Panc1 (cell line): ENCODE data around the gene SHC3. TPM values are rescaled to one million over a fixed set of nuclear protein-coding genes. Genes with fewer than 3 reads are reported as not detected.

Experiments
- ATAC-seq: fragments of 200-7000 bp; cut with Tn5 transposase; 2 replicates; pipeline ENCODE4 v1.9.1; 2020; ENCODE audit warnings: mild to moderate bottlenecking, moderate library complexity
- BruUV-seq: library from RNA; stranded (reverse); fragments of 400-500 nt; replicated peaks from 2 replicates; lab custom pipeline; 2021; lab: Mats Ljungman, UMichigan
- CTCF ChIA-PET: fragments of 300-600 bp; sonication (Branson Sonifier 250); formaldehyde crosslinking; loops from one replicate; lab custom pipeline; 2022; ENCODE audit warnings: antibody characterized with exemption; lab: Charles Lee
- POLR2A ChIA-PET: fragments of 300-600 bp; sonication (Branson Sonifier 250); formaldehyde crosslinking; loops from one replicate; lab custom pipeline; 2022; ENCODE audit warnings: antibody characterized with exemption; lab: Charles Lee
- DNase-seq: peaks from one replicate; pipeline ENCODE4 v3.0.0-alpha.2; 2010; ENCODE audit warnings: low read depth, low spot score
- H3K27ac ChIP-seq: 2 replicates; pipeline ENCODE4 v1.5.1; 2011; ENCODE audit warnings: mild to moderate bottlenecking, low read length, inconsistent platforms
- H3K27me3 ChIP-seq: fragments of 200-500 bp; sonication (Bioruptor generic); 2 replicates; pipeline ENCODE4 v1.6.0; 2014; ENCODE audit warnings: low read length, inconsistent platforms; ENCODE audit not compliant: control insufficient read depth, insufficient read depth
- H3K36me3 ChIP-seq: fragments of 200-500 bp; sonication (Bioruptor generic); 2 replicates; pipeline ENCODE4 v1.5.1; 2014; ENCODE audit warnings: inconsistent platforms, mild to moderate bottlenecking, low read length, moderate library complexity; ENCODE audit not compliant: control insufficient read depth, insufficient read depth
- H3K4me1 ChIP-seq: 2 replicates; pipeline ENCODE4 v1.5.1; 2011; ENCODE audit warnings: inconsistent platforms, mild to moderate bottlenecking, low read length, moderate library complexity; ENCODE audit not compliant: control insufficient read depth, insufficient read depth
- H3K4me3 ChIP-seq, 2 experiments: 2 replicates each; pipeline ENCODE4 v1.5.1; 2011 to 2012; ENCODE audit warnings: low read depth in 2 of 2, low read length in 2 of 2, mild to moderate bottlenecking in 2 of 2, inconsistent platforms in 1 of 2, moderate library complexity in 1 of 2
- H3K9me3 ChIP-seq: fragments of 200-500 bp; sonication (Bioruptor generic); 2 replicates; pipeline ENCODE4 v1.5.1; 2014; ENCODE audit warnings: low read depth, mild to moderate bottlenecking, inconsistent platforms, low read length, moderate library complexity; ENCODE audit not compliant: control insufficient read depth, insufficient read depth
- POLR2AphosphoS5 ChIP-seq: IDR thresholded peaks from 2 replicates; pipeline ENCODE4 v1.6.1; 2012; ENCODE audit warnings: mild to moderate bottlenecking, low read depth, low read length, moderate library complexity
- SIN3A ChIP-seq: IDR thresholded peaks from 2 replicates; pipeline ENCODE4 v1.6.1; 2012; ENCODE audit warnings: low read depth, mild to moderate bottlenecking, low read length, moderate library complexity, borderline replicate concordance; ENCODE audit not compliant: insufficient read depth
- TCF7L2 ChIP-seq: IDR thresholded peaks from 2 replicates; pipeline ENCODE4 v1.6.1; 2011; ENCODE audit warnings: mild to moderate bottlenecking, low read depth, low read length, inconsistent platforms
- in situ Hi-C: cut with HindIII; loops from 2 replicates; pipeline ENCODE4 v1.10.0; 2016; ENCODE audit warnings: low sequenced_read_pairs, low pct_unique_long_range_greater_than_20kb
- intact Hi-C: fragments of 100-400 bp; cut with micrococcal nuclease; formaldehyde crosslinking; loops from one replicate; pipeline ENCODE4 v1.10.0; 2022; ENCODE audit not compliant: unreplicated experiment
- total RNA-seq: library from RNA; stranded (reverse); gene quantifications from one replicate; pipeline ENCODE4 v1.2.1, GENCODE V29; 2021; ENCODE audit not compliant: unreplicated experiment
- TF ChIP-seq, protein P1 (sequence below), 2 experiments: IDR thresholded peaks; 2 replicates each; pipeline ENCODE4 v1.6.1; 2011 to 2012; ENCODE audit warnings: low read depth in 2 of 2, control low read depth in 1 of 2, low read length in 1 of 2, mild to moderate bottlenecking in 1 of 2, moderate library complexity in 1 of 2; ENCODE audit not compliant: insufficient read depth in 1 of 2
- TF ChIP-seq, protein P2 (sequence below): fragments of 450-650 bp; IDR thresholded peaks from 2 replicates; pipeline ENCODE4 v1.5.1; 2017; ENCODE audit warnings: mild to moderate bottlenecking

Gene SHC3
- total RNA-seq, 1 experiment from 2014 or later, result 1.7 TPM

DNA sequence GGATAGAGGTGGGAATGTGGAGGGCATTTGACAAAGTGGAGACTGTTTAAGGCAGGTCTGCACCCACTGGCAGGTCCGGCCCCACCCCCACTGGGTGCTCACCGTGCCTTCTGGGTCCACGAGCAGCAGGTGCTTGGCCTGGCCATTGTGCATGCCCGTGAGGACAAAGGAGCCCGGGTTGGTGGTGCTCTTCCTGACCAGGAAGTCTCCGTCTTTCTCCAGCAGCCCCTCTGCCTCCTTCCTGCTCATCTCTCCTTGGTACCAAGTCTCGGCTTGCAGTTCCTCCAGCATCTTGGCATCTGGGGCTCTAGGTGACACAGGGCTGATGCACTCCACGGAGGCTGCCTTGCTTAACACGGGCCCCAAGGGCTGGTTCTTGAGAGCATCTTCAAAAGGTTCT lies 140.7 kb downstream of the SHC3 start:
- TF ChIP-seq, protein P1, sequence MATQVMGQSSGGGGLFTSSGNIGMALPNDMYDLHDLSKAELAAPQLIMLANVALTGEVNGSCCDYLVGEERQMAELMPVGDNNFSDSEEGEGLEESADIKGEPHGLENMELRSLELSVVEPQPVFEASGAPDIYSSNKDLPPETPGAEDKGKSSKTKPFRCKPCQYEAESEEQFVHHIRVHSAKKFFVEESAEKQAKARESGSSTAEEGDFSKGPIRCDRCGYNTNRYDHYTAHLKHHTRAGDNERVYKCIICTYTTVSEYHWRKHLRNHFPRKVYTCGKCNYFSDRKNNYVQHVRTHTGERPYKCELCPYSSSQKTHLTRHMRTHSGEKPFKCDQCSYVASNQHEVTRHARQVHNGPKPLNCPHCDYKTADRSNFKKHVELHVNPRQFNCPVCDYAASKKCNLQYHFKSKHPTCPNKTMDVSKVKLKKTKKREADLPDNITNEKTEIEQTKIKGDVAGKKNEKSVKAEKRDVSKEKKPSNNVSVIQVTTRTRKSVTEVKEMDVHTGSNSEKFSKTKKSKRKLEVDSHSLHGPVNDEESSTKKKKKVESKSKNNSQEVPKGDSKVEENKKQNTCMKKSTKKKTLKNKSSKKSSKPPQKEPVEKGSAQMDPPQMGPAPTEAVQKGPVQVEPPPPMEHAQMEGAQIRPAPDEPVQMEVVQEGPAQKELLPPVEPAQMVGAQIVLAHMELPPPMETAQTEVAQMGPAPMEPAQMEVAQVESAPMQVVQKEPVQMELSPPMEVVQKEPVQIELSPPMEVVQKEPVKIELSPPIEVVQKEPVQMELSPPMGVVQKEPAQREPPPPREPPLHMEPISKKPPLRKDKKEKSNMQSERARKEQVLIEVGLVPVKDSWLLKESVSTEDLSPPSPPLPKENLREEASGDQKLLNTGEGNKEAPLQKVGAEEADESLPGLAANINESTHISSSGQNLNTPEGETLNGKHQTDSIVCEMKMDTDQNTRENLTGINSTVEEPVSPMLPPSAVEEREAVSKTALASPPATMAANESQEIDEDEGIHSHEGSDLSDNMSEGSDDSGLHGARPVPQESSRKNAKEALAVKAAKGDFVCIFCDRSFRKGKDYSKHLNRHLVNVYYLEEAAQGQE (IDR thresholded peaks at IDR 0.05; ENCODE audit: insufficient read depth in 1 of 2, low read depth in 2 of 2, low read length in 1 of 2), result no peak
- intact Hi-C loops, result no loop called here
- H3K4me1 ChIP-seq, result no peaks in the 10 kb centered on the region
- DNase-seq (no peak), ATAC-seq (no peak)
- CTCF ChIA-PET, result no interaction called here
- H3K36me3 ChIP-seq, result no peaks in the 10 kb centered on the region
- no peak overlapping the region for H3K27ac ChIP-seq
- no peaks in the 10 kb centered on the region for H3K9me3 ChIP-seq
- in situ Hi-C loops, result no loop called here
- no TSS peak for BruUV-seq
- H3K4me3 ChIP-seq, result no peak overlapping the region
- H3K27me3 ChIP-seq, result no peaks in the 10 kb centered on the region
- POLR2A ChIA-PET, result no interaction called here

DNA sequence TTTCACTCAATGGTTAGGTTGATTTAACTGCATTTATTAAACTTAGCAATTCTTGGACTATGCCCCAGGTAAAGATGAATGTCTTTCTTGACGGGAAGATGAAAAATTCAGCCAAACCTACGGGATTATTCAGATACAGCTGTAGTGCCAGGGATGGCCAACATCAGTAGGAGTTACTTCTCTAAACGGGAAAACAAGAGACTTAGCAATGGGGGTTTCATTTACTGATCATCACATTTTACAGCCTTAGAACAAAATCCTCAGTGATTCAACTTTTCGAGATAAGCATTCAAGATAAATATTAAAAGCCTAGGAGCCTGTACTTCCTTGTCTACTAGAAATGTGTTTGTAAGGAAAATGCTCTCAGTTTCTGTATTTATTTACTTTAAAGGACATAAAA lies 141.3 kb downstream of the SHC3 start:
- Histone ChIP-seq H3K4me1 (no peaks in the 10 kb centered on the region), H3K27ac (no peak overlapping the region), H3K9me3 (no peaks in the 10 kb centered on the region), H3K4me3 (no peak overlapping the region), H3K27me3 (no peaks in the 10 kb centered on the region), H3K36me3 (no peaks in the 10 kb centered on the region)
- TF ChIP-seq TCF7L2 (no peak), POLR2AphosphoS5 (no peak), SIN3A (no peak)
- TF ChIP-seq, protein P1 (IDR thresholded peaks at IDR 0.05; ENCODE audit: insufficient read depth in 1 of 2, low read depth in 2 of 2, low read length in 1 of 2), result no peak
- TF ChIP-seq, protein P2, sequence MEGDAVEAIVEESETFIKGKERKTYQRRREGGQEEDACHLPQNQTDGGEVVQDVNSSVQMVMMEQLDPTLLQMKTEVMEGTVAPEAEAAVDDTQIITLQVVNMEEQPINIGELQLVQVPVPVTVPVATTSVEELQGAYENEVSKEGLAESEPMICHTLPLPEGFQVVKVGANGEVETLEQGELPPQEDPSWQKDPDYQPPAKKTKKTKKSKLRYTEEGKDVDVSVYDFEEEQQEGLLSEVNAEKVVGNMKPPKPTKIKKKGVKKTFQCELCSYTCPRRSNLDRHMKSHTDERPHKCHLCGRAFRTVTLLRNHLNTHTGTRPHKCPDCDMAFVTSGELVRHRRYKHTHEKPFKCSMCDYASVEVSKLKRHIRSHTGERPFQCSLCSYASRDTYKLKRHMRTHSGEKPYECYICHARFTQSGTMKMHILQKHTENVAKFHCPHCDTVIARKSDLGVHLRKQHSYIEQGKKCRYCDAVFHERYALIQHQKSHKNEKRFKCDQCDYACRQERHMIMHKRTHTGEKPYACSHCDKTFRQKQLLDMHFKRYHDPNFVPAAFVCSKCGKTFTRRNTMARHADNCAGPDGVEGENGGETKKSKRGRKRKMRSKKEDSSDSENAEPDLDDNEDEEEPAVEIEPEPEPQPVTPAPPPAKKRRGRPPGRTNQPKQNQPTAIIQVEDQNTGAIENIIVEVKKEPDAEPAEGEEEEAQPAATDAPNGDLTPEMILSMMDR, result no peak
- DNase-seq (no peak), ATAC-seq (no peak)
- in situ Hi-C loops (no loop called here), intact Hi-C loops (no loop called here)
- no TSS peak for BruUV-seq
- ChIA-PET CTCF (no interaction called here), POLR2A (no interaction called here)
